ENCODE measurements around the gene IL17REL.

DNA sequence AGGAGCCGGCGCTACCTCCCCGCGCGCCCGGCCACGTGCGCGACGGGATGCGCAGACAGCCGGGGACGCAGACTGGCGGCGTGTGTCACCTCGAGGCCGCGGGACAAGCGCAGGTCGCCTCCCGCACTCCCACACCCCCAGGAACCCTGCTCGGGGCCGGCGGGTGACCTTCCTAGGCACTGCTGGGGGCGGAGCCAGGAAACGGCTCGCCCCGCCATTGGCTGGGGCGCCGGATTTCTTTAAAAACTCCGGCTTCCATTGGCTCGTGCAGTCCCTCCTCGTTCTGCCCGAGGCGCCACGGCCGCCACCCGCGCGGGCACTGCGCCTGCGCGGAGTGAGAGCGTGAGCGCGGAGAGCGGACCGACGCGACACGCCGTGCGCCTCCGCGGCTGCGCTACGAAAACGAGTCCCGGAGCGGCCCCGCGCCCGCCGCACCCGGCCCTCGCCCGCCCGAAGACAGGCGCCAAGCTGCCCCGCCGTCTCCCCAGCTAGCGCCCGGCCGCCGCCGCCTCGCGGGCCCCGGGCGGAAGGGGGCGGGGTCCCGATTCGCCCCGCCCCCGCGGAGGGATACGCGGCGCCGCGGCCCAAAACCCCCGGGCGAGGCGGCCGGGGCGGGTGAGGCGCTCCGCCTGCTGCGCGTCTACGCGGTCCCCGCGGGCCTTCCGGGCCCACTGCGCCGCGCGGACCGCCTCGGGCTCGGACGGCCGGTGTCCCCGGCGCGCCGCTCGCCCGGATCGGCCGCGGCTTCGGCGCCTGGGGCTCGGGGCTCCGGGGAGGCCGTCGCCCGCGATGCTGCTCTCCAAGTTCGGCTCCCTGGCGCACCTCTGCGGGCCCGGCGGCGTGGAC lies 52.2 kb downstream of the IL17REL start, which contains the start of gene PIM3:
- TF ChIP-seq, protein P1, sequence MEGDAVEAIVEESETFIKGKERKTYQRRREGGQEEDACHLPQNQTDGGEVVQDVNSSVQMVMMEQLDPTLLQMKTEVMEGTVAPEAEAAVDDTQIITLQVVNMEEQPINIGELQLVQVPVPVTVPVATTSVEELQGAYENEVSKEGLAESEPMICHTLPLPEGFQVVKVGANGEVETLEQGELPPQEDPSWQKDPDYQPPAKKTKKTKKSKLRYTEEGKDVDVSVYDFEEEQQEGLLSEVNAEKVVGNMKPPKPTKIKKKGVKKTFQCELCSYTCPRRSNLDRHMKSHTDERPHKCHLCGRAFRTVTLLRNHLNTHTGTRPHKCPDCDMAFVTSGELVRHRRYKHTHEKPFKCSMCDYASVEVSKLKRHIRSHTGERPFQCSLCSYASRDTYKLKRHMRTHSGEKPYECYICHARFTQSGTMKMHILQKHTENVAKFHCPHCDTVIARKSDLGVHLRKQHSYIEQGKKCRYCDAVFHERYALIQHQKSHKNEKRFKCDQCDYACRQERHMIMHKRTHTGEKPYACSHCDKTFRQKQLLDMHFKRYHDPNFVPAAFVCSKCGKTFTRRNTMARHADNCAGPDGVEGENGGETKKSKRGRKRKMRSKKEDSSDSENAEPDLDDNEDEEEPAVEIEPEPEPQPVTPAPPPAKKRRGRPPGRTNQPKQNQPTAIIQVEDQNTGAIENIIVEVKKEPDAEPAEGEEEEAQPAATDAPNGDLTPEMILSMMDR (IDR thresholded peaks at IDR 0.05) = peak in 2 of 5 experiments; percentile 35 to 36
- peak; percentile 89 to 90 for TF ChIP-seq POLR2A (IDR thresholded peaks at IDR 0.05)
- peak; percentile 26 to 70 for TF ChIP-seq EP300 (IDR thresholded peaks at IDR 0.05)

All from tibial nerve (tissue), 4 donors.